Left lung (tissue), 10 donors: Measurements from ENCODE around the gene SEH1L. TPM values are rescaled to one million over a fixed set of nuclear protein-coding genes. Genes with fewer than 3 reads are reported as not detected.
"Not testable (repeated sequence)": the region's sequence is repeated elsewhere in the genome, so short reads cannot be mapped to it uniquely, and the experiment has no call there.

ENCODE experiments used
- ATAC-seq: fragments of 200-7000 bp; cut with Tn5 transposase; one replicate; pipeline ENCODE4 v1.9.1; 2020; ENCODE audit warnings: moderate library complexity
- DNase-seq, 4 donors: peaks; one replicate each; pipeline ENCODE4 v3.0.0-alpha.2; 2013 to 2020
- H3K27ac ChIP-seq, 2 donors: fragments of 200-600 bp; sonication (generic) in 1 of 2; one replicate each; pipeline versions ENCODE4 v1.5.0 to v1.8.0; 2020 to 2021
- H3K27me3 ChIP-seq, 2 donors: fragments of 200-600 bp; sonication (generic) in 1 of 2; one replicate each; pipeline versions ENCODE4 v1.5.0 to v1.8.0; 2020 to 2021
- H3K36me3 ChIP-seq, 2 donors: fragments of 200-600 bp; sonication (generic) in 1 of 2; one replicate each; pipeline versions ENCODE4 v1.5.0 to v1.8.0; 2020 to 2021
- H3K4me1 ChIP-seq, 2 donors: fragments of 200-600 bp; one replicate each; pipeline ENCODE4 v1.8.0; 2021
- H3K4me3 ChIP-seq, 2 donors: fragments of 200-600 bp; sonication (generic) in 1 of 2; one replicate each; pipeline versions ENCODE4 v1.5.0 to v1.8.0; 2020 to 2021; ENCODE audit warnings: mild to moderate bottlenecking in 1 of 2
- H3K9me3 ChIP-seq, 2 donors: fragments of 200-600 bp; sonication (generic) in 1 of 2; one replicate each; pipeline versions ENCODE4 v1.5.0 to v1.8.0; 2020 to 2021
- intact Hi-C, 2 donors: fragments of 100-400 bp; cut with DNase I; formaldehyde crosslinking; loops; one replicate each; pipeline versions ENCODE4 v1.11.2 to v1.14.2; 2022
- polyA plus RNA-seq, 6 donors: library from polyadenylated mRNA; unstranded; fragments of 120-200 nt; gene quantifications; one replicate each; pipeline ENCODE4 v1.2.1, GENCODE V29; 2013; ENCODE audit not compliant: insufficient read length in 6 of 6
- total RNA-seq, 2 donors: library from RNA; stranded (reverse); fragmentation: NEBNext Ultra II Directional; extraction: Animal tissue kit (Norgen Biotek cat#: 25700); gene quantifications; one replicate each; pipeline ENCODE4 v1.2.1, GENCODE V29; 2021
- TF ChIP-seq, protein P1 (sequence below), 2 donors: fragments of 200-600 bp; sonication (generic) in 1 of 2; IDR thresholded peaks; one replicate each; pipeline versions ENCODE4 v1.5.0 to v1.8.0; 2021; ENCODE audit warnings: antibody characterized with exemption in 2 of 2
- donor health status: DM: no; HTN: yes; CAD: no.
- donor health status: DM: no; HTN: no; CAD: no.

The SEH1L gene
- total and polyA plus RNA-seq, 8 donors = 28.3 to 49.9 (median 34.1) TPM

DNA sequence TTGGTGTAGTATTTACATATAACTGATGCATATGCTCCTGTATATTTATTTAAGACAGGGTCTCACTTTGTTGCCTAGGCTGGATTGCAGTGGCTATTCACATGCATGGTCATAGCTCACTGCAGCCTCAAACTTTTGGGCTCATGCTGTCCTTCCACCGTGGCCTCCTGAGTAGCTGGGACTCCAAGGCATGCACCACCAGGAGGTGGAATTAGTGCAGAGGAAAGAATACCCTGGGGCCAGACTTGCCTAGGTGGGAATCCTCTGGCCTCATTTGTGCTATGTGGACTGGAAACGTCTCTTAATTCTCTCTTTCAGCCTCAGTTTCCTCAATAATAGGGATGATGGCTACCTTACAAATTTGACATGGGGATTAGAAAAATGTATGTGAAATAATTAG, 45.6 kb downstream of the SEH1L start:
- ATAC-seq (no peak), DNase-seq (no peak)
- no peak overlapping the region for H3K4me3 ChIP-seq
- no peaks in the 10 kb centered on the region for H3K27me3 ChIP-seq
- no peaks in the 10 kb centered on the region for H3K9me3 ChIP-seq
- intact Hi-C loops = no loop called here
- H3K4me1 ChIP-seq = peaks cover 13 to 27% of the 10 kb centered on the region in 2 donors
- H3K27ac ChIP-seq = no peak overlapping the region
- TF ChIP-seq, protein P1, sequence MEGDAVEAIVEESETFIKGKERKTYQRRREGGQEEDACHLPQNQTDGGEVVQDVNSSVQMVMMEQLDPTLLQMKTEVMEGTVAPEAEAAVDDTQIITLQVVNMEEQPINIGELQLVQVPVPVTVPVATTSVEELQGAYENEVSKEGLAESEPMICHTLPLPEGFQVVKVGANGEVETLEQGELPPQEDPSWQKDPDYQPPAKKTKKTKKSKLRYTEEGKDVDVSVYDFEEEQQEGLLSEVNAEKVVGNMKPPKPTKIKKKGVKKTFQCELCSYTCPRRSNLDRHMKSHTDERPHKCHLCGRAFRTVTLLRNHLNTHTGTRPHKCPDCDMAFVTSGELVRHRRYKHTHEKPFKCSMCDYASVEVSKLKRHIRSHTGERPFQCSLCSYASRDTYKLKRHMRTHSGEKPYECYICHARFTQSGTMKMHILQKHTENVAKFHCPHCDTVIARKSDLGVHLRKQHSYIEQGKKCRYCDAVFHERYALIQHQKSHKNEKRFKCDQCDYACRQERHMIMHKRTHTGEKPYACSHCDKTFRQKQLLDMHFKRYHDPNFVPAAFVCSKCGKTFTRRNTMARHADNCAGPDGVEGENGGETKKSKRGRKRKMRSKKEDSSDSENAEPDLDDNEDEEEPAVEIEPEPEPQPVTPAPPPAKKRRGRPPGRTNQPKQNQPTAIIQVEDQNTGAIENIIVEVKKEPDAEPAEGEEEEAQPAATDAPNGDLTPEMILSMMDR (IDR thresholded peaks at IDR 0.05) = no peak
- H3K36me3 ChIP-seq = no peaks in the 10 kb centered on the region

DNA sequence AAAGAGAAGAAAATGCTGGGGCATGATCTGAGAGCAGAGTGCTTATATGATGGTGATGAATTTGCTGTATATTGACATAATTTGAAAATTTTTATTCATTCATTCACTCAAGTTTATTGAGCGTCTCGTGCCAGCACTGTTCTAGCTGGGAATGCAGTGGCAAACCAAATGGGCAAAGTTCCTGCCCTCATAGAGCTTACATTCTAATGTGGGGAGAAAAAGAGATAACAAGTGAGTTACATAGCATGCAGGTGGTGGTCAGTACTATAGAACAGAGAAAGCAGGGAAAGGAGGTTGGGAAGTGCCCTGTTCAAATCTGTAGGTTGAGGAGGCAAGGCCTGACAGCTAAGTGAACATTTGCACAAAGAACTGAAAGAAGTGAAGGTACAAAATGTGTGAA, 47.6 kb downstream of the SEH1L start:
- DNase-seq (no peak), ATAC-seq (no peak)
- no peak overlapping the region for H3K27ac ChIP-seq
- no peaks in the 10 kb centered on the region for H3K9me3 ChIP-seq
- H3K4me3 ChIP-seq = no peak overlapping the region
- H3K27me3 ChIP-seq = no peaks in the 10 kb centered on the region
- intact Hi-C loops = no loop called here
- TF ChIP-seq, protein P1 (IDR thresholded peaks at IDR 0.05) = no peak
- peaks cover 0 to 5% of the 10 kb centered on the region in 2 donors for H3K36me3 ChIP-seq
- peaks cover 10 to 19% of the 10 kb centered on the region in 2 donors for H3K4me1 ChIP-seq

DNA sequence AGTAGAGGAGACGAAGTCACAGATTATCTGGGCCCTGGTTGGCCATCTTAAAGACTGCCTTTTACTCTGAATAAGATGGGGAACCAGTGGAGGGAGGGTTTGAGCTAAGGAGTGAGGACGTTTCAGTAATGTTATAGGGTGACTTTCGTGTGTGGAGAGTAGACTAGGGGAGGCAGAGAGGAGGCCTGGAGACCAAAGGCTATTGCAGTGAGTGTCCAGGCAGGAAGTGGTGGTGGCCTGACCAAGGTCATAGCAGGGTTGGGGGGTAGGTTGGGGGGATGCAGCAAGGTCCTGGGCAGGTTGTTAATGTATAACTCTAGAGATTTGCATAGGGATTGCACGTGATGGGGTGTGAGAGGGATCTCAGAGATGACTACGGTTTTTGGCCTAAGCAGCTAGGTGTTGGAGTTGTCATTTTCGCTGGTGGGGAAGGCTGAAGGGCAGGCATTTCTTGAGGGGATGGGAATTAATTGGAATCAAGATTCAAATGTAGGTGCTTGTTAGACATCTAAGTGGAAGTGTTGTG, 48.2 kb downstream of the SEH1L start:
- Histone ChIP-seq H3K27ac (no peak overlapping the region), H3K9me3 (no peaks in the 10 kb centered on the region), H3K4me1 (peaks cover 8 to 16% of the 10 kb centered on the region in 2 donors), H3K27me3 (no peaks in the 10 kb centered on the region), H3K4me3 (no peak overlapping the region), H3K36me3 (peaks cover 0 to 11% of the 10 kb centered on the region in 2 donors)
- intact Hi-C loops = no loop called here
- ATAC-seq (no peak), DNase-seq (no peak)
- TF ChIP-seq, protein P1 (IDR thresholded peaks at IDR 0.05) = no peak

DNA sequence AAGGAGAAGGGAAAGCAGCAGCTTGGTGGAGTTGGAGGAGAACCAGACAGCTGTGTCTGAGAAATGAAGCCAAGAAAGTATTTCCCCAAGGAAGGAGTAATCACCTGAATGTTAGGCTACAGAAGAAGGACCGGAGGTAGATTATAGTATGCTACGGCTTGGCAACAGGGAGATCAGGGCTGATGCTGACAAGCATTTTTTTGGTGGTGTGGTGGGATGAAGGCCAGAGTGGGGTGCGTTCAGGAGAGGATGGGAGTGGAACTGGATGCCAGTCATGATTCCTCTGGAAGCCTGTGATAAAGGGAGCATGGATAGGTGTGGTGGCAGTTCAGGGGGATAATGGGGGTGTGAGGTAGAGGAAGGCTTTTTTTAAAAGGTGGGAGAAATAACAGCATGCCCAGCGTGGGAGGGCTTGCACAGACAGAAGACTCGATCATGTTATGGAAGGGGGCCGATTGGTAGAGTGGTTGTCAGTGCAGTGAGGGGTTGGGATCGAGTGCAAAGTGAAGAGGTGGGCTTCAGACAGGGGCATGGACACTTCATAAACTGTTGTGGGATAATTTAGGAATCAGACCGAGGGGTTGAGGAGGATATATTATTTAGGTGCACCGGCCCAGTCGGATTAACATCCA, 49.0 kb downstream of the SEH1L start:
- DNase-seq (no peak), ATAC-seq (no peak)
- H3K36me3 ChIP-seq = peaks cover 0 to 18% of the 10 kb centered on the region in 2 donors
- H3K4me1 ChIP-seq = peaks cover 8 to 16% of the 10 kb centered on the region in 2 donors
- TF ChIP-seq, protein P1 (IDR thresholded peaks at IDR 0.05) = no peak
- no peak overlapping the region for H3K27ac ChIP-seq
- H3K9me3 ChIP-seq = no peaks in the 10 kb centered on the region
- intact Hi-C loops = no loop called here
- no peaks in the 10 kb centered on the region for H3K27me3 ChIP-seq
- no peak overlapping the region for H3K4me3 ChIP-seq

DNA sequence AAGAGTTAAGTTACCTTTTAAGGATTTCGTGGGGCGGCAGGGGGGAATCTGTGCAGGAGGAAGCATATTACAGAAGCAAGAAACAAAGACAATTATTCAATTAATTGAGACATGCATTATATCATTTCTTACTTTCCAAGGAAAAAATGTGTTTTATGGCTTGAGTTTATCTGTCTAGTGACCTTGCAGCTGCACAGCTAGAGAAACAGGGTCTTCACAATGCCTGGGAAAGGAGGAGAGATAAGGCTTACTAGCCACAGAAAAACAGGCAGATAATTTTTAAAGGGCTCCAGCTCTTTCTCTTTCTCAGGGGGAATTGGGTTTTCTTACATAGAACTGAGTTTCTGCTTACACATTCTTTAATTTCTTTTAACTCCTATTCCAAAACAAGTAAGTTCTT, 49.5 kb downstream of the SEH1L start:
- Histone ChIP-seq H3K4me1 (peaks cover 6 to 12% of the 10 kb centered on the region in 2 donors), H3K36me3 (peaks cover 0 to 24% of the 10 kb centered on the region in 2 donors)
- H3K9me3 ChIP-seq, H3K27me3 ChIP-seq, DNase-seq, H3K27ac ChIP-seq, ATAC-seq, H3K4me3 ChIP-seq, intact Hi-C loops: not testable (repeated sequence)
